ENCODE data around the gene GTF2H4. TPM values are rescaled to one million over a fixed set of nuclear protein-coding genes. Genes with fewer than 3 reads are reported as not detected.

The GTF2H4 gene
- total RNA-seq, 1 donor from 2014 or later, result 27.7 TPM

DNA sequence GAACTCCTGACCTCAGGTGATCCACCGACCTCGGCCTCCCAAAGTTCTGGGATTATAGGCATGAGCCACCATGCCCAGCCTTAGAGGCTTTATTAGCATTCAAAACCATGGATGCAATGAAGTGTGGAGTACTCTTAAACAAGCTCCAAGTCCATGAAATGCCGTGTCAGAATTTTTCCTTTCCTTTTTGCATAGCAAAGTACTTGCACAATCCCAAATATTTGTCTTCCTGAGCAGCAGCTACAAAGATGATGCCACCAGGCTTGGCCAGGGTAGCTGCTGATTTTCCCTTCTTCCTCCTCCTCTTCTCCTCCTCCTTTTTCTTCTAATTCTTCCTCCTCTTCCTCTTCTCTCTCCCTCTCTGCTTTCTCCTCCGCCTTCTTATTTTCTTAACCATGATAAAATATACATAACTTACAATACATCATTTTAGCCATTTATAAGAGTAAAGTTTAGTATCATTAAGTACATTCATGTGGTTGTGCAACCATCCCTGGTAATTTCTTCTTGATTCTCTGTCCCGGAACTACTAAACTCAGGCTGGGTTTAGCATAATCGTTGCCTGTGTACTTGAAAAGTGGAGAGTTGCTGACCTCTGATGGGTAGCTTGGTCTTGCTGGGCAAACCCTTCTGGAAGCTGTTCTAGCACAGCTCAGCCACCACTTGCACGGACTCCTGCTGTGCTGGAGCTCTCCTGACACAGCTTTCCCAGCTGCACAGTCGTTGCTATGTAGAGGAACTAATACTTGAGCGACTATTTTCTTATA, 53.1 kb downstream of the GTF2H4 start:
- Histone ChIP-seq H3K27me3 (ENCODE audit: control insufficient read depth, insufficient read depth, low read length) (no peaks in the 10 kb centered on the region), H3K36me3 (ENCODE audit: control insufficient read depth, insufficient read depth, low read length) (no peaks in the 10 kb centered on the region), H3K4me3 (ENCODE audit: low read depth, low read length) (no peak overlapping the region)
- no peak for DNase-seq (ENCODE audit: low read depth)
- TF ChIP-seq, protein P1, sequence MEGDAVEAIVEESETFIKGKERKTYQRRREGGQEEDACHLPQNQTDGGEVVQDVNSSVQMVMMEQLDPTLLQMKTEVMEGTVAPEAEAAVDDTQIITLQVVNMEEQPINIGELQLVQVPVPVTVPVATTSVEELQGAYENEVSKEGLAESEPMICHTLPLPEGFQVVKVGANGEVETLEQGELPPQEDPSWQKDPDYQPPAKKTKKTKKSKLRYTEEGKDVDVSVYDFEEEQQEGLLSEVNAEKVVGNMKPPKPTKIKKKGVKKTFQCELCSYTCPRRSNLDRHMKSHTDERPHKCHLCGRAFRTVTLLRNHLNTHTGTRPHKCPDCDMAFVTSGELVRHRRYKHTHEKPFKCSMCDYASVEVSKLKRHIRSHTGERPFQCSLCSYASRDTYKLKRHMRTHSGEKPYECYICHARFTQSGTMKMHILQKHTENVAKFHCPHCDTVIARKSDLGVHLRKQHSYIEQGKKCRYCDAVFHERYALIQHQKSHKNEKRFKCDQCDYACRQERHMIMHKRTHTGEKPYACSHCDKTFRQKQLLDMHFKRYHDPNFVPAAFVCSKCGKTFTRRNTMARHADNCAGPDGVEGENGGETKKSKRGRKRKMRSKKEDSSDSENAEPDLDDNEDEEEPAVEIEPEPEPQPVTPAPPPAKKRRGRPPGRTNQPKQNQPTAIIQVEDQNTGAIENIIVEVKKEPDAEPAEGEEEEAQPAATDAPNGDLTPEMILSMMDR (IDR thresholded peaks at IDR 0.05; ENCODE audit: insufficient read depth, low read length, poor library complexity, severe bottlenecking), result no peak

DNA sequence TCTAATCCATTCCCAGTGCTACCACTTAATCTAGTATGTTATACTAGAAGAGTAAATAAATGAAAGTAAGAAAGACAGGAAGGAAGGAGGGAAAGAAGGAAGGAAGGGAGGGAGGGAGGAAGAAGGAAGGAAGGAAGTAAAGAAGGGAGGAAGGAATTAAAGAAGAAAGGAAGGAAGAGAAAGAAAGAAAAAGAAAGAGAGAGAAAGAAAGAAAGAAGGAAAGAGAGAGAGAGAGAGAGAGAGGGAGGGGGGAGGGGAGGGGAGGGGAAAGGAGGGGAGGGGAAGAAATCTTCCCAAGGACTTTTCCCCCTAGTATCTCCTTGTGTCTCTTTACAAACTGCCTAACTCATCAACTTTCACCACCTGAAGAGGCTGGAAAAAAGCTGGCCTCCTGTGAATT, 54.7 kb downstream of the GTF2H4 start:
- no peaks in the 10 kb centered on the region for H3K27me3 ChIP-seq (ENCODE audit: control insufficient read depth, insufficient read depth, low read length)
- no peak for DNase-seq (ENCODE audit: low read depth)
- TF ChIP-seq, protein P1 (IDR thresholded peaks at IDR 0.05; ENCODE audit: insufficient read depth, low read length, poor library complexity, severe bottlenecking), result no peak
- no peak overlapping the region for H3K4me3 ChIP-seq (ENCODE audit: low read depth, low read length)
- H3K36me3 ChIP-seq (ENCODE audit: control insufficient read depth, insufficient read depth, low read length), result no peaks in the 10 kb centered on the region

DNA sequence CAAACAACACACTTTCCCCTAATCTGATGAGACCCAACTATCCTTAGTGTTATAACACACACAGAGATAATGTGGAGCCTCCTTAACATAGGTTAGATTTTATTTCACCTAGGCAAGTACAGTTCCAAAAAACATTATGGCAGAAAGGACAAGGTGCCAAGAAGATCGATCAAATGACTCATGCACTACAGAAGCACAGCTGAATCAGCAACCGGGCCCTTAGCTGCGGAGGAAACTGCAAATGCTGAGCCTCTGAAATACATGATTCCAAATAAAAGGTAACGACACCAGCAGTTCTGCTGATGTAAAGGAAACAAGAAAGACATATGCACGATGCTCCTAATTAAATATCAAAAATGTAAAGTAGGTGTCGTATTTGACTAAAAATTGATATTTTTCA, 55.6 kb downstream of the GTF2H4 start:
- DNase-seq (ENCODE audit: low read depth), result no peak
- TF ChIP-seq, protein P1 (IDR thresholded peaks at IDR 0.05; ENCODE audit: insufficient read depth, low read length, poor library complexity, severe bottlenecking), result no peak
- Histone ChIP-seq H3K27me3 (ENCODE audit: control insufficient read depth, insufficient read depth, low read length) (no peaks in the 10 kb centered on the region), H3K36me3 (ENCODE audit: control insufficient read depth, insufficient read depth, low read length) (no peaks in the 10 kb centered on the region), H3K4me3 (ENCODE audit: low read depth, low read length) (no peak overlapping the region)

Other genes with a start within 250 kb of the GTF2H4 start
- 34.7 and 39.2 TPM in 2 replicates for gene DHX16, start 235.2 kb upstream of the GTF2H4 start, total RNA-seq
- gene PPP1R18, start 221.6 kb upstream of the GTF2H4 start, total RNA-seq, result 125 and 129 TPM in 2 replicates
- 8.9 and 10.4 TPM in 2 replicates for gene NRM, start 217.2 kb upstream of the GTF2H4 start, total RNA-seq
- gene MDC1, start 190.9 kb upstream of the GTF2H4 start, total RNA-seq, result 11.4 and 14.7 TPM in 2 replicates
- 808 and 855 TPM in 2 replicates for gene TUBB, start 187.9 kb upstream of the GTF2H4 start, total RNA-seq
- 136 and 142 TPM in 2 replicates for gene FLOT1, start 165.5 kb upstream of the GTF2H4 start, total RNA-seq
- gene IER3, start 163.7 kb upstream of the GTF2H4 start, total RNA-seq, result 188 and 229 TPM in 2 replicates
- gene DDR1, start 23.7 kb upstream of the GTF2H4 start, total RNA-seq, result 171 and 173 TPM in 2 replicates
- 34.7 and 37.7 TPM in 2 replicates for gene VARS2, start 6.0 kb downstream of the GTF2H4 start, total RNA-seq
- gene SFTA2, start 24.0 kb downstream of the GTF2H4 start, total RNA-seq, result 1.0 TPM in 1 of 2 replicates, not detected in the other
- not detected in 2 replicates for gene MUCL3, start 32.8 kb downstream of the GTF2H4 start, total RNA-seq
- not detected in 2 replicates for gene MUC21, start 75.5 kb downstream of the GTF2H4 start, total RNA-seq
- gene MUC22, start 102.3 kb downstream of the GTF2H4 start, total RNA-seq, result not detected in 2 replicates
- gene C6orf15, start 204.4 kb downstream of the GTF2H4 start, total RNA-seq, result 0.62 and 0.79 TPM in 2 replicates
- gene PSORS1C1, start 206.6 kb downstream of the GTF2H4 start, total RNA-seq, result 0.38 and 0.48 TPM in 2 replicates
- not detected in 2 replicates for gene CDSN, start 212.2 kb downstream of the GTF2H4 start, total RNA-seq
- gene PSORS1C2, start 230.9 kb downstream of the GTF2H4 start, total RNA-seq, result not detected in 2 replicates
- gene CCHCR1, start 249.6 kb downstream of the GTF2H4 start, total RNA-seq, result 16.4 and 20.2 TPM in 2 replicates